Activated CD4-positive, CD25-positive, alpha-beta regulatory T cell treated with anti-CD3 and anti-CD28 coated beads, Interleukin-2, amount 50 U/mL, for 24 hours (primary cell): ENCODE results near the gene ATE1.
"Not testable (repeated sequence)": the region's sequence is repeated elsewhere in the genome, so short reads cannot be mapped to it uniquely, and the experiment has no call there.

Source experiments
- ATAC-seq, 2 donors: fragments of 150-1000 bp; cut with Tn5 transposase; one replicate each; pipeline ENCODE4 v1.10.0; 2021; ENCODE audit warnings: mild to moderate bottlenecking in 1 of 2, moderate library complexity in 1 of 2

Gene ATE1

GRCh38 chr10:121927841-121928527 lies at the start of gene ATE1:
Gene ATE1, minus strand, starts transcription at chr10:121928031. Its CDS starts 82 bp downstream, at chr10:121927949.
- peak; percentile 97 to 98 for ATAC-seq

DNA sequence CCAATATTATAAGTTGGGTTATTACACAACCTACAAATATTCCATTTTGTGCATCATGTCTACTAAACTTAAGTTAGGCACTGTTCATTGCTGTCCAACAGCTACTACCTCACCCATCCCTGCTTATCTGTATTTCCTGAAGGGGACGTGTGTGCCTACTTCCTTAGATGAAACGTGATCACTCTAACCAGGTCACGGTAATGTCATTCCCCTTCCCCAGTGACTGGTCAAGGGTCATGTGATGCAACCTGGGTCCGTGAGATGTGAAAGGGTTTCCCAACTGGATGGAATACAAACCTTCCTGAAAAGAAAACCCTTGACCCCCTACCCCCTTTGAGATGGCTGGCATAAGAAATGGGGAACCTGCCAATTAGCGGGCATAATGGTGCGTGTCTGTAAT lies 48.8 kb upstream of the ATE1 start:
- ATAC-seq: no peak

DNA sequence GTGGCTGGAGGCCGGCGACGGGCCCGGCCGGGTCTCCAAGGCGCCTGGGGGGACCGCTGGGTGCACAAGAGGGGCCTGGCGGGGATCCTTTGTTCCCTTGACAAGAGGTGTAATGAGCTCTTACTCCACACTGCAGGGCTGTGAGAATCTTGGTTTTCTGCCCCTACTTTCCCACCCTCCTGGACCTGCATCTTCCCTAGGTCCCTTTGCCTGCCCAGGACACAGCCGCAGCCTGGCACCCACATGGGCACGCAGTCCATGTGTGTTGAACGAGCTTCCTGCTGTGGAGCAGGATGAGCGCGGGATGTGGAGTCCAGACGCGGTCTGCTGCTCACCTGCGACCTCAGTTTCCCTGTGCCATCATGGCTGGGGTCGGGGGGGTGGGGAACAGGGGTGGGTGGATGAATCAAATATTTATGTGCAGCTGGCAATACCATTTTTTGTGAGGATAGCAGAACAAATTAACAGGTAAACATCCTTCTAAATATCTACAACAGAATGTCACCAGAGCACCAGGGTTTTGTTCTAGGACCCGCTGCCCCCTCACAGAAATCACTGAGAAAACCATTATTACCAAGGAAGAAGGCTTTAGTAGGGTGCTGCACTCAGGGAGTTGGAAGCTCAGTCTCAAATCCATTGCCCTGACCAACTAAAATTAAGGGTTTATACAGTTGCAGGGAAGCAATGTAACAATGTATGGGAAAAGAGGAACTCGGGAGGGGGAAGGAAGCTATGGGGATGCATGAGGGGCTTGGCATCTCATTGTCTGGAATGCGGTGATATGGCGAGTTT lies 47.7 kb upstream of the ATE1 start:
- peak; percentile 1 to 7 for ATAC-seq

GRCh38 chr10:121974535-121975294 lies 46.9 kb upstream of the ATE1 start, which contains the start of gene NSMCE4A:
Gene NSMCE4A, minus strand, starts transcription at chr10:121975217. Its CDS starts 52 bp downstream, at chr10:121975165.
- peak; percentile 87 to 88 for ATAC-seq

DNA sequence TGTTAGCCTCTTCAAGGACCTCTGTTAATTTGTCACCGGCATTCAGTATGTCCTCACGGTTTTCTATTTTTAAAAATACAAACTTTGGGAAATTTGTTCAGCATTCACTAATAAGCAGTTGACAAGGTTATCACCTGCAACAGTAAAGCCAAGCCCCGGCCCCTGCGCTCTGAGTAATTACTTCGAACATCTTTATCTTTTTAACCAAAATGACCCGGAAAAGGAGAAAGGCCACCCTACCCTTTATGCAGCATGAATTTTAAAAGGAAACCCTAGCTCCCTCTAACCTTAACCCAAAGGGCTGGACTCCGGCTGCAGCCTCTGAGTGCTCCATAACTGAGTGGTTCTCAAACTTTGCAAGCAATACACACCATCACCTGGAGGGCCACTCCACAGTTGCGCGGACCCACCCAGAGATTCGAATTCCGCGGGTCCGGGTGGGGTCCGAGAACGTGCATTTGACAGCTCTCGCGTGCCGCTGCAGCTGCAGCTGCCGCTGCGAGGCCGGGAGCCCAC lies 46.2 kb upstream of the ATE1 start:
- peak in 1 of 2 donors; percentile 5 for ATAC-seq

GRCh38 chr10:121969086-121969485 lies 41.3 kb upstream of the ATE1 start:
- ATAC-seq: not testable (repeated sequence)

DNA sequence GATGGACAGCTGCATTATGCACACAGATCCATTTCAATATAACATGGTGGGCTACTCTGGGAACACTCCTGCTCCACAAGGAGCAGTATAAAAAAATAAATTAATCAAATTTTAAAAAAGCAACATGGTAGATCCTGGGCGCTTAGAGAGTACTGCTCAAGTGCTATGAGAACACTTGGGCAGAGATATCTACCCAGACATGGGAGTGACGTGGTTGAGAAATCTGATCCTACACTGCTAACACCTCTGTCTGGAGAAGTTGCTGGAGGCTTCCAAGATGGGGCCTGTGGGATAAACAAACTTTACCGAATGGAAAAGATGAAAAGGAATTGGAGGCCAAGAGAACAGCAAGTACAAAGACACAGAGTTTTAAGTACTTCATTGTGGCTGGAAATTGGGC lies 38.2 kb upstream of the ATE1 start:
- no peak for ATAC-seq

DNA sequence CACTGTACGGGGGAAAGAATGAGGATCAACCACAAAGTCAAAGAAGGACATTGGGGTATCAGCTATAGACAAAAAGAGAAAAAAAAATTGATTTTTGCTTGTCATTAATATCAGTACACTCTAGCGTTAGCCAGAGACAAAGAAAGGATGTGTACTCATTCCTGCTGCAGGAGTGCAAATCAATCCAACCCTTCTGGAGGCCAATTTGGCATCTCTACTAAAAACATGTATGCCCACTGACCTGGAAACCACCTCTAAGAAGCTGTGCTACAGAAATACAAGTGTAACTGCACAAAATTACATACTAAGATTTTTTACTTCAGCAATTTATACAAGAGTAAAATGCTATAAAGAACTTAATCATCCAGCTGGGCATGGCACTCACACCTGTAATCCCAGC lies 33.6 kb upstream of the ATE1 start:
- no peak for ATAC-seq

GRCh38 chr10:121959671-121960070 lies 31.8 kb upstream of the ATE1 start:
- ATAC-seq: peak; percentile 21 to 49

DNA sequence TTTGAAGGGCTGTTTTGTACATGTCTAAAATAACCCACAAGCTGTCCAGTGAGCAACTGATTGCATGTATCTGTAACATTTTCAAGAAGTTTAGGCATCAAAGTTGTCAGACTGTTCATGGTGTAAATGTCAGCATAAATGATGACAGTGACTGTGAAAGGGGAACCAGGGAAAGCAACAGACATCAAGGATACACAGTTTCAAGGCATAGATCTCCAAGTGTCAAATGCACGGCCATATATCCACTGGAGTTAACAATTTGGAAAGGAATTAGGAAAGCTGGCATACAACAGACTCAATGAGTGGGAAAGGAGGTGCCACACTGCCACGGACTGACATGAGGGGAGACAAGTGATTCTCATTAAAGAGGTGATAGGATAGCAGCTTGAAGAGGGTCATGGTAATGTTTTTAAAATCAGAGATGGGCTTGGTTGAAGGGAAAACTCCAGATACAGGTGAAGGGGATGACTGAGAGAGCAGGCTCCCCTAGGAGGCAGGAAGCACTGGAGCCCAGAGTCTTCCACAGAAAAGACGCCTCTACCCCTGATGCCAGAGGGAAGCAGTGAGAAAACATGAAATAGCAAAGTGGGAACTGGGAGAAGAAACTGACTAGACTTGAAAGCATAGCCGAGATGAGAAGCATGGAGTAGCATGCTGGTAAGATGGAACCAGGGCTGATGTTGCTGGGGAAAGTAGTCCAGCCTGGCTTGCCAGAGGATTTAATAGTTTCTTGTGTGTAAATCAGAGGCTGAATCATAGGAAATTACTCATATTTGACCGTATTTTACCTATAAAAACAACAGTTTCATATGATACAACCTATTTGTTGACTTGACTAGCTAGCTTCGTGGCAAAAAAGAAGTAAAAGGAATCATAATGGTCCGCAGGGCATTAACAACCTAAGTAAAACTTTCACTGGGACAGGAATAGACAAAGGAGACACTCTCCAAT lies 28.6 kb upstream of the ATE1 start:
- ATAC-seq: no peak

DNA sequence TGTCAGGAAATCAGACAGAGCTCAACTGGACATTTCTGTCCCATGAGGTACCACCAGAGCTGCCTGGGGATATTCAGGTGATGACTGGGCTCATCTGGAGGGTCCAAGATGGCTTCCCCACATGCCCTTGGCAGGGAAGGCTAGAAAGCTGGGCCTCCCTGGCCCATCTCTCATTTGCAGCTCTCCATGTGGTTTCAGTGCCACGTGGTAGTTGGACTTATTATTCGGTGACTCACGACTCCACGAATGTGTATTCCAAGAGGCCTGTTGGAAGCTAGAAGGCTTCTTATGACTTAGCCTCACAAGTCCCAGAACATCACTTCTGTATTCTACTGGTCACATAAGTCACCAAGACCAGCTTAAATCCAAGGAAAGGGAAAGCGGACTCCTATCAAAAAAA lies 24.4 kb upstream of the ATE1 start:
- ATAC-seq: no peak

GRCh38 chr10:121949451-121949850 lies 21.6 kb upstream of the ATE1 start:
- no peak for ATAC-seq

DNA sequence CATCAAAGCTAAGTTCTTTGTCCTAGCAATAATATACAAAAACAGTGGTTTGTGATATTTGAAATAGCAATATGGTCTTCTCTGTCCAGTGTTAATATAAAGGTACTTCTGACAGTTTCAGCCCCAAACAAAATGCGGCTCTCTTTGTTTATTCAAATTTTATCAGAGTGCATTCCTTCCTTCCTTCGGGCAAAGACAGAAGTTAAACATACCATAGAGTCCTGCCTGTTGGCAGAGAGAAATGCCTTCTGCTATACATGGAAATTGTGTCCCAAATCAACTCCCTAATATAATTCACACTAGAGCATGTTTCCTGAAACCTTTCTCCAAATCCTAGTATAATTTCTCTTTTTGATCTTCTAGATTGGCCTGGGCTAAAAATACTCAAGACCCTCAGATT lies 21.2 kb upstream of the ATE1 start:
- no peak for ATAC-seq

- no peak for ATAC-seq
Measured at GRCh38 chr10:121947343-121948330, 19.8 kb upstream of the ATE1 start.

- no peak for ATAC-seq
Measured at GRCh38 chr10:121942749-121943416, 15.1 kb upstream of the ATE1 start.

DNA sequence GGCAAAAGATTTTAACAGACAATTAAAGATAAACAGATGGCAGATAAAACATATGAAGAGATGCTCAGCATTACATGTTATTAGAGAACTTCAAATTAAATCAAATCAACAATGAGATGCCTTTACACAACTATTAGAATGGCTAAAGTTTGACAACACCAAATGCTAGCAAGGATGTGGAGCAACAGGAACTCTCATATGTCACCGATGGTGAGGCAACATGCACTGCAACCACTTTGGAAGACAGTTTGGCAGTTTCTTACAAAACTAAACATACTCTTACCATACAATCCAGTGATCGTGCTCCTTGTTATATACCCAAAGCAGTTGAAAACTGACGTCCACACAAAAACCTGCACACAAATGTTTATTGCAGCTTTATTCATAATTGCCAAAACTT lies 13.7 kb upstream of the ATE1 start:
- no peak for ATAC-seq

- ATAC-seq: no peak
Measured at GRCh38 chr10:121936295-121936694, 8.5 kb upstream of the ATE1 start.

DNA sequence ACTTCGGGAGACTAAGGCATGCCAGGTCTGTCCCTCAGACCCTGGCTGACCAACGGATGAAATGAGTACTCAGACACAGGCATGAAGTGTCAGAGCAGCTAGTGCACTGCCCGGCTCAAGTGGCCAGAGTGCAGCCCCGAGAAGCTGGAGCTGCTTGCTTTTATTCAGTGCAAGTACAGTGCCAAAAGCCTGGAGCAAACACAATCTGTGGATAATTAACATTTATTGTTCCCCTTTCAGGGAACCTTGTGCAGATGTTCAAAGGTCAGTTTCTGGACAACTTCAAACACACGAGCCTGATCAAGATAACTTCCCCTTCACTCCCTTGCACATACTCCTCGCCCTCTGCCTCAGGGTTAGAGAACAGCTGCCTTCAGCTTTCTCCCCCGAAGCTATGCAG lies 7.9 kb upstream of the ATE1 start:
- no peak for ATAC-seq

DNA sequence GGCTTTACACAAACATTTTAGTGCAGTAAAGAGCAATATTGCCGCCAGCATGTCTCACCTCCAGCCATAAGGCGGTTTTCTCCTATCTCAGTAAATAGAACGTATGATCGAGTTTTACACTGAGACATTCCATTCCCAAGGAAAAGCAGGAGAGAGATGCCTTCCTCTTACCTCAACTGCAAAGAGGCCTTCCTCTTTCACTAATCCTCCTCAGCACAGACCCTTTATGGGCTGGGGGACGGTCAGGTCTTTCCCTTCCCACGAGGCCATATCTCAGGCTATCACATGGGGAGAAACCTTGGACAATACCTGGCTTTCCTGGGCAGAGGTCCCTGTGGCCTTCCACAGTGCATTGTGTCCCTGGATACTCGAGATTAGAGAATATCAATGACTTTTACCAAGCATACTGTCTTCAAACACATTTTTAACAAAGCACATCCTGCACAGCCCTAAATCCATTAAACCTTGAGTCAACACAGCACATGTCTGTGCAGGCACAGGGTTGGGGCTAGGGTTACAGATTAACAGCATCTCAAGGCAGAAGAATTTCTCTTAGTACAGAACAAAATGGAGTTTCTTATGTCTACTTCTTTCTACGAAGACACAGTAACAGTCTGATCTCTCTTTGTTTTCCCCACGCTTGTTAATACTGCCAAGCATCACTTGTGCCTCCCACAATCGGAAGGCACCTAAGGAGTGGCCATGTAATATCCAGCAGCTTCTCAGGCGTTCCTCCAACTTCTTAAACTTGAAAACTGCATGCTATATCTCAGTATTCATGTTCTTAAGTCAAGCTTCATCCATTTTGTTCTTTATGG lies 2.6 kb upstream of the ATE1 start:
- ATAC-seq: not testable (repeated sequence)
